Measurements from ENCODE around the gene AVPI1. TPM values are rescaled to one million over a fixed set of nuclear protein-coding genes. Genes with fewer than 3 reads are reported as not detected.

The AVPI1 gene
- total and polyA plus RNA-seq, 2 of the 13 experiments (the other 11 are each of a cell fraction or from before 2014, with no cell fraction given): 39.8 to 61.2 TPM

- TF ChIP-seq, protein P1, sequence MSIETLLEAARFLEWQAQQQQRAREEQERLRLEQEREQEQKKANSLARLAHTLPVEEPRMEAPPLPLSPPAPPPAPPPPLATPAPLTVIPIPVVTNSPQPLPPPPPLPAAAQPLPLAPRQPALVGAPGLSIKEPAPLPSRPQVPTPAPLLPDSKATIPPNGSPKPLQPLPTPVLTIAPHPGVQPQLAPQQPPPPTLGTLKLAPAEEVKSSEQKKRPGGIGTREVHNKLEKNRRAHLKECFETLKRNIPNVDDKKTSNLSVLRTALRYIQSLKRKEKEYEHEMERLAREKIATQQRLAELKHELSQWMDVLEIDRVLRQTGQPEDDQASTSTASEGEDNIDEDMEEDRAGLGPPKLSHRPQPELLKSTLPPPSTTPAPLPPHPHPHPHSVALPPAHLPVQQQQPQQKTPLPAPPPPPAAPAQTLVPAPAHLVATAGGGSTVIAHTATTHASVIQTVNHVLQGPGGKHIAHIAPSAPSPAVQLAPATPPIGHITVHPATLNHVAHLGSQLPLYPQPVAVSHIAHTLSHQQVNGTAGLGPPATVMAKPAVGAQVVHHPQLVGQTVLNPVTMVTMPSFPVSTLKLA (IDR thresholded peaks at IDR 0.05): no peak
- TF ChIP-seq ZNF615 (CRISPR knock-in tag; IDR thresholded peaks at IDR 0.05; ENCODE audit: borderline replicate concordance) (no peak), ZBTB44 (CRISPR knock-in tag; IDR thresholded peaks at IDR 0.05) (no peak), HMG20B (CRISPR knock-in tag; conservative IDR thresholded peaks at IDR 0.05) (no peak), PRDM10 (CRISPR knock-in tag; IDR thresholded peaks at IDR 0.05; ENCODE audit: low read depth) (no peak), BHLHE40 (IDR thresholded peaks at IDR 0.05; ENCODE audit: low read length) (no peak)
- TF ChIP-seq, protein P2, sequence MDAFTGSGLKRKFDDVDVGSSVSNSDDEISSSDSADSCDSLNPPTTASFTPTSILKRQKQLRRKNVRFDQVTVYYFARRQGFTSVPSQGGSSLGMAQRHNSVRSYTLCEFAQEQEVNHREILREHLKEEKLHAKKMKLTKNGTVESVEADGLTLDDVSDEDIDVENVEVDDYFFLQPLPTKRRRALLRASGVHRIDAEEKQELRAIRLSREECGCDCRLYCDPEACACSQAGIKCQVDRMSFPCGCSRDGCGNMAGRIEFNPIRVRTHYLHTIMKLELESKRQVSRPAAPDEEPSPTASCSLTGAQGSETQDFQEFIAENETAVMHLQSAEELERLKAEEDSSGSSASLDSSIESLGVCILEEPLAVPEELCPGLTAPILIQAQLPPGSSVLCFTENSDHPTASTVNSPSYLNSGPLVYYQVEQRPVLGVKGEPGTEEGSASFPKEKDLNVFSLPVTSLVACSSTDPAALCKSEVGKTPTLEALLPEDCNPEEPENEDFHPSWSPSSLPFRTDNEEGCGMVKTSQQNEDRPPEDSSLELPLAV (CRISPR knock-in tag; conservative IDR thresholded peaks at IDR 0.05; ENCODE audit: low read depth): no peak
Observed at GRCh38 chr10:97682042-97682441, 5.0 kb downstream of the AVPI1 start (continued).

Data from HepG2 (cell line).